Measurements from ENCODE around the gene AKAP1. TPM values are rescaled to one million over a fixed set of nuclear protein-coding genes. Genes with fewer than 3 reads are reported as not detected.

AKAP1 gene
- polyA plus RNA-seq, 1 donor (not counting 4 experiments of a cell fraction or from before 2014, with no cell fraction given), result 24.1 TPM

GRCh38 chr17:57077000-57077399, 8.0 kb upstream of the AKAP1 start:
- TF ChIP-seq CTCF (optimal IDR thresholded peaks at IDR 0.05 in 1 of 3, IDR thresholded peaks at IDR 0.05 in 1 of 3, conservative IDR thresholded peaks at IDR 0.05 in 1 of 3; ENCODE audit: extremely low read depth in 1 of 3, insufficient read depth in 2 of 3, low read length in 3 of 3) (no peak), EZH2 (IDR thresholded peaks at IDR 0.05; ENCODE audit: low read length) (no peak)

GRCh38 chr17:57078274-57078673, 6.8 kb upstream of the AKAP1 start:
- TF ChIP-seq EZH2 (IDR thresholded peaks at IDR 0.05; ENCODE audit: low read length) (no peak), CTCF (optimal IDR thresholded peaks at IDR 0.05 in 1 of 3, IDR thresholded peaks at IDR 0.05 in 1 of 3, conservative IDR thresholded peaks at IDR 0.05 in 1 of 3; ENCODE audit: extremely low read depth in 1 of 3, insufficient read depth in 2 of 3, low read length in 3 of 3) (no peak)
- Histone ChIP-seq H3K27me3 (ENCODE audit: control insufficient read depth, extremely low read depth, insufficient read depth, low read length) (no peaks in the 10 kb centered on the region), H3K9ac (ENCODE audit: control insufficient read depth, extremely low read depth, insufficient read depth, low read length) (no peak overlapping the region), H3K79me2 (ENCODE audit: control insufficient read depth, insufficient read depth, low read length) (no peaks in the 10 kb centered on the region), H3K4me3 (ENCODE audit: control insufficient read depth in 2 of 3, extremely low read depth in 1 of 3, insufficient read depth in 2 of 3, low read depth in 1 of 3, low read length in 3 of 3) (no peak overlapping the region), H3K4me1 (ENCODE audit: control insufficient read depth, extremely low read depth, insufficient read depth, low read length) (peaks cover 7% of the 10 kb centered on the region), H3K9me1 (ENCODE audit: control insufficient read depth, extremely low read depth, insufficient read depth, low read length) (no peaks in the 10 kb centered on the region), H3K36me3 (ENCODE audit: control insufficient read depth in 2 of 2, extremely low read depth in 1 of 2, insufficient read depth in 2 of 2, low read length in 2 of 2) (no peaks in the 10 kb centered on the region), H3K9me3 (ENCODE audit: control insufficient read depth, low read depth, low read length) (no peaks in the 10 kb centered on the region), H3K4me2 (ENCODE audit: control insufficient read depth, extremely low read depth, insufficient read depth, low read depth, low read length) (no peak overlapping the region), H2AFZ (ENCODE audit: control insufficient read depth, low read length) (no peak overlapping the region), H3K27ac (ENCODE audit: control insufficient read depth, insufficient read depth, low read length) (no peak overlapping the region), H4K20me1 (ENCODE audit: control insufficient read depth, extremely low read depth, insufficient read depth, low read length) (no peaks in the 10 kb centered on the region)
- FAIRE-seq (no peak), DNase-seq (ENCODE audit: low read depth, low spot score) (no peak)
- dilution Hi-C loops (cut with MboI; ENCODE audit: extremely low pct_ligation_motif_present, low sequenced_read_pairs), result no loop called here

More at GRCh38 chr17:57077000-57077399, 8.0 kb upstream of the AKAP1 start:
- H4K20me1 ChIP-seq (ENCODE audit: control insufficient read depth, extremely low read depth, insufficient read depth, low read length), result no peaks in the 10 kb centered on the region
- no peak overlapping the region for H3K27ac ChIP-seq (ENCODE audit: control insufficient read depth, insufficient read depth, low read length)
- no peaks in the 10 kb centered on the region for H3K9me1 ChIP-seq (ENCODE audit: control insufficient read depth, extremely low read depth, insufficient read depth, low read length)
- DNase-seq (ENCODE audit: low read depth, low spot score) (no peak), FAIRE-seq (no peak)
- H3K27me3 ChIP-seq (ENCODE audit: control insufficient read depth, extremely low read depth, insufficient read depth, low read length), result no peaks in the 10 kb centered on the region
- H3K36me3 ChIP-seq (ENCODE audit: control insufficient read depth in 2 of 2, extremely low read depth in 1 of 2, insufficient read depth in 2 of 2, low read length in 2 of 2), result no peaks in the 10 kb centered on the region
- H3K4me1 ChIP-seq (ENCODE audit: control insufficient read depth, extremely low read depth, insufficient read depth, low read length), result peaks cover 7% of the 10 kb centered on the region
- no peak overlapping the region for H2AFZ ChIP-seq (ENCODE audit: control insufficient read depth, low read length)
- H3K9ac ChIP-seq (ENCODE audit: control insufficient read depth, extremely low read depth, insufficient read depth, low read length), result no peak overlapping the region
- H3K9me3 ChIP-seq (ENCODE audit: control insufficient read depth, low read depth, low read length), result no peaks in the 10 kb centered on the region
- H3K79me2 ChIP-seq (ENCODE audit: control insufficient read depth, insufficient read depth, low read length), result no peaks in the 10 kb centered on the region
- dilution Hi-C loops (cut with MboI; ENCODE audit: extremely low pct_ligation_motif_present, low sequenced_read_pairs), result no loop called here
- no peak overlapping the region for H3K4me3 ChIP-seq (ENCODE audit: control insufficient read depth in 2 of 3, extremely low read depth in 1 of 3, insufficient read depth in 2 of 3, low read depth in 1 of 3, low read length in 3 of 3)
- no peak overlapping the region for H3K4me2 ChIP-seq (ENCODE audit: control insufficient read depth, extremely low read depth, insufficient read depth, low read depth, low read length)
